ENCODE measurements around the gene LRIG1. TPM values are rescaled to one million over a fixed set of nuclear protein-coding genes. Genes with fewer than 3 reads are reported as not detected.

The LRIG1 gene
- total and polyA plus RNA-seq, 10 of the 15 experiments (the other 5 are each of a cell fraction or from before 2014, with no cell fraction given), result 0.84 to 16.4 (median 8.1) TPM

DNA sequence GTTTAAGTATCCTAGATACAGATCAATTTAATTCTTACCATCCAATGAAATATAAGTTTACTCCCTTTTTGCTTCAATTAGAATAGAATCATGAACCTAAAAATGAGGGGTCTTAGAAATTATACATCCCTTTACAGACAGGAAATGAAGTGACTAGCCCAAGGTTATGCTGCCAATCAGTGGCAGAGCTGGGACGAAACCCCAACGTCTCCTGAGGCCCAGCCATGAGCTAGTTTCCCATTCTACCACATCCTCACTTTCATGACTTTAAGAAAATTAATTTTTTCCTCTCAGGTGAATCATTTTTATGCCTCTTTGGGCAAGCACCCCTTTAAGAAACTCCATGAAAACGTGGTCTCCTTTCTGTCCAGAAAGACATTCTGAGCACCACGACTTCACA, 11.2 kb downstream of the LRIG1 start:
- Histone ChIP-seq H3K4me1 (ENCODE audit: control insufficient read depth, insufficient read depth, low read length) (peaks cover 19% of the 10 kb centered on the region), H2AFZ (ENCODE audit: control insufficient read depth, low read depth, low read length) (no peak overlapping the region), H3K79me2 (ENCODE audit: control insufficient read depth, insufficient read depth, low read length) (peaks cover 2% of the 10 kb centered on the region; the same call in 1 of the 2 replicates), H4K20me1 (ENCODE audit: control insufficient read depth, insufficient read depth) (no peaks in the 10 kb centered on the region), H3K9ac (ENCODE audit: control insufficient read depth, insufficient read depth, low read length) (no peak overlapping the region), H3K36me3 (ENCODE audit: control insufficient read depth in 2 of 2, insufficient read depth in 2 of 2, low read length in 1 of 2) (no peaks in the 10 kb centered on the region), H3K27ac (ENCODE audit: control insufficient read depth, insufficient read depth) (no peak overlapping the region), H3K4me3 (no peak overlapping the region), H3K9me3 (replicated peaks; ENCODE audit: control insufficient read depth, insufficient read depth, low read length) (no peaks in the 10 kb centered on the region), H3K27me3 (replicated peaks in 1 of 2; ENCODE audit: control insufficient read depth in 2 of 2, insufficient read depth in 2 of 2, low read length in 1 of 2) (no peaks in the 10 kb centered on the region), H3K4me2 (ENCODE audit: control insufficient read depth, insufficient read depth) (peak overlapping the region; percentile 61; the same call in 1 of the 2 replicates)
- TF ChIP-seq NRF1 (conservative IDR thresholded peaks at IDR 0.05; ENCODE audit: low read depth, low read length) (no peak), MXI1 (IDR thresholded peaks at IDR 0.05; ENCODE audit: low read depth, low read length) (no peak), NFYA (IDR thresholded peaks at IDR 0.05; ENCODE audit: borderline replicate concordance, low read depth, low read length) (no peak), HSF1 (IDR thresholded peaks at IDR 0.05; ENCODE audit: low read depth, low read length) (no peak), ETV6 (conservative IDR thresholded peaks at IDR 0.05 in 1 of 2, IDR thresholded peaks at IDR 0.05 in 1 of 2; ENCODE audit: borderline replicate concordance in 1 of 2, low read depth in 1 of 2) (no peak), NFYB (IDR thresholded peaks at IDR 0.05; ENCODE audit: insufficient read depth, low read depth, low read length) (0 out of 2 replicates have a peak, but pooled peaks have one; percentile 13), ZNF217 (IDR thresholded peaks at IDR 0.05) (no peak), RUNX3 (IDR thresholded peaks at IDR 0.05; ENCODE audit: low read length) (0 out of 2 replicates have a peak, but pooled peaks have one; percentile 23), ZZZ3 (IDR thresholded peaks at IDR 0.05; ENCODE audit: control insufficient read depth, insufficient read length, low read depth) (no peak), JUNB (IDR thresholded peaks at IDR 0.05) (no peak)
- TF ChIP-seq, protein P1, sequence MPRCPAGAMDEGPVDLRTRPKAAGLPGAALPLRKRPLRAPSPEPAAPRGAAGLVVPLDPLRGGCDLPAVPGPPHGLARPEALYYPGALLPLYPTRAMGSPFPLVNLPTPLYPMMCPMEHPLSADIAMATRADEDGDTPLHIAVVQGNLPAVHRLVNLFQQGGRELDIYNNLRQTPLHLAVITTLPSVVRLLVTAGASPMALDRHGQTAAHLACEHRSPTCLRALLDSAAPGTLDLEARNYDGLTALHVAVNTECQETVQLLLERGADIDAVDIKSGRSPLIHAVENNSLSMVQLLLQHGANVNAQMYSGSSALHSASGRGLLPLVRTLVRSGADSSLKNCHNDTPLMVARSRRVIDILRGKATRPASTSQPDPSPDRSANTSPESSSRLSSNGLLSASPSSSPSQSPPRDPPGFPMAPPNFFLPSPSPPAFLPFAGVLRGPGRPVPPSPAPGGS (IDR thresholded peaks at IDR 0.05; ENCODE audit: borderline replicate concordance, insufficient read depth, low read depth, low read length, poor library complexity, severe bottlenecking), result no peak
- no peak for DNase-seq (ENCODE audit: low read depth, low spot score)
- WGBS (ENCODE audit: insufficient coverage, insufficient replicate concordance, low lambda C conversion rate, missing lambda C conversion rate), result 39% methylated on average over 4 of the region's 4 CpGs
- ChIA-PET SMC1A (ENCODE audit: uncharacterized antibody, unreplicated experiment) (interaction anchor here (1.2 to 4.4 kb wide), 4 partner anchors 9 to 99 kb away, joined by 3 to 30 read pairs (median 8); no protein-coding TSS in a partner anchor), CTCF (interaction anchor here (3.0 kb wide), 1 partner anchor 21 kb away, joined by 15 read pairs; no protein-coding TSS in a partner anchor), POLR2A (interaction anchor here (1.5 kb wide), 1 partner anchor 16 kb away, joined by 3 read pairs; no protein-coding TSS in a partner anchor), RAD21 (ENCODE audit: unreplicated experiment) (interaction anchor here (1.0 to 2.6 kb wide), 2 partner anchors 9 to 17 kb away, joined by 5 to 15 read pairs; no protein-coding TSS in a partner anchor)
- ATAC-seq, result peak; percentile 40; the same call in 2 of the 3 replicates
- BruUV-seq (replicated peaks), result no TSS peak
- FAIRE-seq, result no peak
- in situ Hi-C loops (cut with MboI) (no loop called here), intact Hi-C loops (cut with micrococcal nuclease; ENCODE audit: unreplicated experiment) (no loop called here)
